SK-N-SH (cell line): ENCODE results near the gene SEC16A. TPM values are rescaled to one million over a fixed set of nuclear protein-coding genes. Genes with fewer than 3 reads are reported as not detected.
A peak's percentile ranks its signal among the peaks of the same experiment; 100 is the strongest.

Experiments used
- CTCF ChIA-PET: fragments of 300-600, 350-600 bp; formaldehyde crosslinking; extraction: SDS; loops from one replicate; lab custom pipeline; 2021; lab: Yijun Ruan, JAX
- POLR2A ChIA-PET: fragments of 350-600 bp; sonication (Branson Sonifier 250); formaldehyde crosslinking; extraction: SDS; loops from one replicate; lab custom pipeline; 2020; ENCODE audit warnings: antibody characterized with exemption, inconsistent platforms; lab: Yijun Ruan, JAX
- DNase-seq: peaks from one replicate; pipeline ENCODE4 v3.0.0; 2012
- H2AFZ ChIP-seq: fragments of 200-600 bp; sonication (generic); 2 replicates; pipeline ENCODE4 v1.8.1; 2016; ENCODE audit warnings: antibody characterized with exemption, mild to moderate bottlenecking, low read depth
- H3F3A ChIP-seq: fragments of 200-600 bp; sonication (generic); replicated peaks from 2 replicates; pipeline ENCODE3; 2016; ENCODE audit warnings: antibody characterized with exemption, mild to moderate bottlenecking; ENCODE audit not compliant: insufficient read depth
- H3K27ac ChIP-seq, 2 experiments: fragments of 200-500 bp in 1 of 2; fragments of 200-600 bp in 1 of 2; sonication (Bioruptor generic) in 1 of 2; sonication (generic), shearing (Covaris generic) in 1 of 2; 2 replicates each; pipeline versions ENCODE4 v1.5.1 to v1.6.1; 2014 to 2016; ENCODE audit warnings: low read depth in 2 of 2, inconsistent platforms in 1 of 2, low read length in 1 of 2, mild to moderate bottlenecking in 1 of 2, mixed read lengths in 1 of 2
- H3K27me3 ChIP-seq: fragments of 200-600 bp; sonication (generic), shearing (Covaris generic); 2 replicates; pipeline ENCODE4 v1.6.1; 2016; ENCODE audit warnings: mixed run types; ENCODE audit not compliant: insufficient read depth
- H3K36me3 ChIP-seq, 2 experiments: fragments of 200-500 bp in 1 of 2; fragments of 200-600 bp in 1 of 2; sonication (Bioruptor generic) in 1 of 2; sonication (generic) in 1 of 2; replicated peaks in 1 of 2; 2 replicates each; pipeline versions ENCODE3 to v1.5.1; 2014 to 2016; ENCODE audit warnings: low read length in 1 of 2, mild to moderate bottlenecking in 1 of 2; ENCODE audit not compliant: insufficient read depth in 2 of 2, control insufficient read depth in 1 of 2
- H3K4me1 ChIP-seq, 2 experiments: fragments of 200-500 bp in 1 of 2; fragments of 200-600 bp in 1 of 2; sonication (Bioruptor generic) in 1 of 2; sonication (generic), shearing (Covaris generic) in 1 of 2; 2 replicates each; pipeline versions ENCODE4 v1.5.1 to v1.6.1; 2014 to 2016; ENCODE audit warnings: low read depth in 1 of 2, low read length in 1 of 2, mixed run types in 1 of 2; ENCODE audit not compliant: insufficient read depth in 2 of 2, control insufficient read depth in 1 of 2
- H3K4me2 ChIP-seq: fragments of 200-600 bp; sonication (generic), shearing (Covaris generic); 2 replicates; pipeline ENCODE4 v1.6.1; 2017; ENCODE audit warnings: mixed run types
- H3K4me3 ChIP-seq, 2 experiments: fragments of 200-500 bp in 1 of 2; fragments of 200-600 bp in 1 of 2; sonication (Bioruptor generic) in 1 of 2; sonication (generic), shearing (Covaris generic) in 1 of 2; 2 replicates each; pipeline versions ENCODE4 v1.5.1 to v1.8.1; 2014 to 2016; ENCODE audit warnings: low read depth in 2 of 2, inconsistent platforms in 1 of 2, low read length in 1 of 2, mild to moderate bottlenecking in 1 of 2, mixed read lengths in 1 of 2, moderate library complexity in 1 of 2
- H3K79me2 ChIP-seq: fragments of 200-600 bp; sonication (generic); 2 replicates; pipeline ENCODE4 v1.8.1; 2017; ENCODE audit warnings: mild to moderate bottlenecking; ENCODE audit not compliant: insufficient read depth
- H3K9ac ChIP-seq: fragments of 200-600 bp; sonication (generic); 2 replicates; pipeline ENCODE4 v1.6.1; 2017; ENCODE audit warnings: mixed run types
- H3K9me2 ChIP-seq: fragments of 200-600 bp; sonication (generic); 2 replicates; pipeline ENCODE4 v1.6.1; 2017; ENCODE audit warnings: mixed run types
- H3K9me3 ChIP-seq: fragments of 200-600 bp; sonication (generic); 2 replicates; pipeline ENCODE4 v1.6.1; 2017; ENCODE audit warnings: mixed run types, mild to moderate bottlenecking, moderate library complexity
- H4K20me1 ChIP-seq: fragments of 200-600 bp; sonication (generic); 2 replicates; pipeline ENCODE4 v1.6.1; 2017; ENCODE audit warnings: mild to moderate bottlenecking, mixed run types; ENCODE audit not compliant: insufficient read depth
- EZH2phosphoT487 ChIP-seq: fragments of 200-600 bp; sonication (generic); IDR thresholded peaks from 2 replicates; pipeline ENCODE4 v1.6.1; 2017; ENCODE audit warnings: low read depth, mixed run types, mild to moderate bottlenecking, antibody characterized with exemption, moderate library complexity, borderline replicate concordance
- FOXM1 ChIP-seq: IDR thresholded peaks from 2 replicates; pipeline ENCODE4 v1.4.0; 2012; ENCODE audit warnings: low read depth, mild to moderate bottlenecking
- GABPA ChIP-seq: IDR thresholded peaks from 2 replicates; pipeline ENCODE4 v1.4.0; 2012; ENCODE audit warnings: low read depth, mild to moderate bottlenecking
- GATA2 ChIP-seq: sonication (generic); formaldehyde crosslinking; IDR thresholded peaks from 2 replicates; pipeline ENCODE4 v1.5.0; 2020; ENCODE audit warnings: mild to moderate bottlenecking, missing genetic modification reagents
- IRF3 ChIP-seq: fragments of 150-350 bp; IDR thresholded peaks from 2 replicates; pipeline ENCODE4 v1.6.1; 2016; ENCODE audit warnings: mild to moderate bottlenecking, low read depth, low read length
- JUND ChIP-seq: IDR thresholded peaks from 2 replicates; pipeline ENCODE4 v1.4.0; 2012
- MAX ChIP-seq: IDR thresholded peaks from 2 replicates; pipeline ENCODE4 v1.4.0; 2012; ENCODE audit warnings: low read depth
- MEF2A ChIP-seq: IDR thresholded peaks from 2 replicates; pipeline ENCODE4 v1.4.0; 2012; ENCODE audit warnings: low read depth, borderline replicate concordance
- MXI1 ChIP-seq: IDR thresholded peaks from 2 replicates; pipeline ENCODE4 v1.6.1; 2012; ENCODE audit warnings: mild to moderate bottlenecking, low read depth, low read length, improper control_type of control experiment
- POLR2AphosphoS5 ChIP-seq: IDR thresholded peaks from 2 replicates; pipeline ENCODE4 v1.6.1; 2012; ENCODE audit warnings: low read depth, low read length
- RCOR1 ChIP-seq: fragments of 150-350 bp; IDR thresholded peaks from 2 replicates; pipeline ENCODE4 v1.6.1; 2017; ENCODE audit warnings: antibody characterized with exemption, low read length
- RFX5 ChIP-seq: IDR thresholded peaks from 2 replicates; pipeline ENCODE4 v1.6.1; 2012; ENCODE audit warnings: mild to moderate bottlenecking, improper control_type of control experiment, low read length
- RXRA ChIP-seq: IDR thresholded peaks from 2 replicates; pipeline ENCODE4 v1.4.0; 2012; ENCODE audit warnings: low read depth, mild to moderate bottlenecking, borderline replicate concordance
- SIN3A ChIP-seq: IDR thresholded peaks from 2 replicates; pipeline ENCODE4 v1.6.1; 2012; ENCODE audit warnings: low read depth, mild to moderate bottlenecking, low read length, moderate library complexity, borderline replicate concordance
- TAF1 ChIP-seq: IDR thresholded peaks from 2 replicates; pipeline ENCODE4 v1.6.1; 2012; ENCODE audit warnings: low read depth, mild to moderate bottlenecking, low read length, moderate library complexity, borderline replicate concordance
- TCF12 ChIP-seq: IDR thresholded peaks from 2 replicates; pipeline ENCODE4 v1.4.0; 2012
- TEAD4 ChIP-seq: IDR thresholded peaks from 2 replicates; pipeline ENCODE4 v1.4.0; 2012; ENCODE audit warnings: mild to moderate bottlenecking, borderline replicate concordance; ENCODE audit not compliant: insufficient read depth
- USF2 ChIP-seq: fragments of 150-350 bp; IDR thresholded peaks from 2 replicates; pipeline ENCODE4 v1.6.1; 2017; ENCODE audit warnings: antibody characterized with exemption, low read length, low read depth, borderline replicate concordance
- ZBTB33 ChIP-seq: IDR thresholded peaks from 2 replicates; pipeline ENCODE4 v1.4.0; 2012; ENCODE audit warnings: low read depth, borderline replicate concordance
- WGBS: methylation state at CpG from one replicate; pipeline ENCODE4 v1.1.6; 2017; ENCODE audit warnings: low lambda C conversion rate; 5-methylcytosine and 5-hydroxymethylcytosine counted together
- polyA plus RNA-seq, 3 experiments: library from polyadenylated mRNA; depleted of rRNA; stranded (reverse); fragments of >200 nt; gene quantifications; 2 replicates each; pipeline ENCODE4 v1.2.3, GENCODE V29; 2012

Gene SEC16A
- polyA plus RNA-seq, 1 of the 3 experiments (the other 2 are of a cell fraction): 25.9 TPM

GRCh38 chr9:136401173-136401922 is 81.5 kb downstream of the SEC16A start:
- Histone ChIP-seq H3F3A (peaks cover 16% of the 10 kb centered on the region), H2AFZ (no peak overlapping the region)
- no peak for TF ChIP-seq GABPA
- TF ChIP-seq, all 33 proteins: peak for 0
- H3K27ac ChIP-seq: no peak overlapping the region
- no peak for DNase-seq
- H3K4me2 ChIP-seq: no peak overlapping the region
- peaks cover 3 to 19% of the 10 kb centered on the region in 2 experiments; a peak in 2 of 4 replicates for H3K4me1 ChIP-seq
- ChIA-PET CTCF (interaction anchor here (0.6 to 6.8 kb wide), 22 partner anchors 8 to 160 kb away, joined by 3 to 42 read pairs (median 4); partner anchors contain the start of genes CARD9, DNLZ, ENTR1 and PMPCA), POLR2A (interaction anchor here (1.1 to 1.4 kb wide), 3 partner anchors 8 to 56 kb away, joined by 3 to 4 read pairs (median 4); no protein-coding TSS in a partner anchor)
- no peaks in the 10 kb centered on the region for H3K9me3 ChIP-seq
- peaks cover 5% of the 10 kb centered on the region; the same call in 1 of the 2 replicates for H4K20me1 ChIP-seq
- WGBS: 92% methylated on average over 16 of the region's 18 CpGs
- H3K9ac ChIP-seq: no peak overlapping the region
- peaks cover 18 to 67% of the 10 kb centered on the region in 2 experiments for H3K36me3 ChIP-seq
- no peaks in the 10 kb centered on the region for H3K27me3 ChIP-seq
- H3K79me2 ChIP-seq: peaks cover 31% of the 10 kb centered on the region
- H3K9me2 ChIP-seq: no peaks in the 10 kb centered on the region
- H3K4me3 ChIP-seq: no peak overlapping the region

GRCh38 chr9:136400038-136400834 is 82.6 kb downstream of the SEC16A start, which contains the start of gene SNAPC4:
TSS of gene SNAPC4 (minus strand) at chr9:136400170. CDS start at chr9:136398428, 1,742 bp downstream.
- Histone ChIP-seq H3K4me2 (peak within 1 kb of the TSS; percentile 97), H3K27ac (peak within 1 kb of the TSS; percentile 30 to 73; a peak in 2 of 4 replicates), H3K9me2 (no peaks in the 10 kb centered on the region), H3K27me3 (no peaks in the 10 kb centered on the region), H3K36me3 (peaks cover 23 to 67% of the 10 kb centered on the region in 2 experiments), H3K9ac (peak within 1 kb of the TSS; percentile 83), H3F3A (peaks cover 10% of the 10 kb centered on the region), H4K20me1 (peaks cover 5% of the 10 kb centered on the region; the same call in 1 of the 2 replicates), H3K79me2 (peaks cover 32% of the 10 kb centered on the region), H3K4me1 (peaks cover 3 to 19% of the 10 kb centered on the region in 2 experiments; a peak in 2 of 4 replicates), H3K9me3 (no peaks in the 10 kb centered on the region), H2AFZ (peak within 1 kb of the TSS; percentile 85; the same call in 1 of the 2 replicates), H3K4me3 (peak within 1 kb of the TSS; percentile 85 to 99)
- peak; percentile 99 for DNase-seq
- ChIA-PET CTCF (interaction anchor here (0.6 to 6.8 kb wide), 24 partner anchors 9 to 308 kb away, joined by 3 to 42 read pairs (median 4); partner anchors contain the start of genes CARD9, DNLZ, ENTR1 and PMPCA), POLR2A (interaction anchor here (1.2 to 1.4 kb wide), 2 partner anchors 9 to 54 kb away, joined by 4 read pairs; no protein-coding TSS in a partner anchor)
- whole genome bisulfite sequencing: 21% methylated on average over 23 of the region's 71 CpGs
- no peak for TF ChIP-seq USF2
- 0 out of 2 replicates have a peak, but pooled peaks have one; percentile 57 for TF ChIP-seq MXI1
- no peak for TF ChIP-seq MEF2A
- peak; percentile 73 for TF ChIP-seq POLR2AphosphoS5
- TF ChIP-seq RXRA: no peak
- TF ChIP-seq IRF3: no peak
- peak; percentile 44; the same call in 1 of the 2 replicates for TF ChIP-seq RCOR1
- no peak for TF ChIP-seq JUND
- TF ChIP-seq RFX5: peak; percentile 46; the same call in 1 of the 2 replicates
- TF ChIP-seq TAF1: peak; percentile 96; the same call in 1 of the 2 replicates
- TF ChIP-seq FOXM1: no peak
- TF ChIP-seq MAX: no peak
- no peak for TF ChIP-seq ZBTB33
- peak; percentile 90; the same call in 1 of the 2 replicates for TF ChIP-seq SIN3A
- no peak for TF ChIP-seq GATA2 (CRISPR knock-in tag)
- TF ChIP-seq TCF12: no peak
- no peak for TF ChIP-seq TEAD4
- no peak for TF ChIP-seq EZH2phosphoT487
